BJ (cell line): ENCODE data around the gene SDK1. TPM values are rescaled to one million over a fixed set of nuclear protein-coding genes. Genes with fewer than 3 reads are reported as not detected.

Experiments
- CTCF ChIA-PET: fragments of 350-600 bp; formaldehyde crosslinking; extraction: SDS; loops from one replicate; lab custom pipeline; 2021; ENCODE audit warnings: antibody characterized with exemption, inconsistent platforms; lab: Yijun Ruan, JAX
- POLR2A ChIA-PET: fragments of 300-600 bp; sonication (Branson Sonifier 250); formaldehyde crosslinking; extraction: SDS; loops from one replicate; lab custom pipeline; 2021; ENCODE audit warnings: antibody characterized with exemption; lab: Charles Lee
- DNase-seq: peaks from one replicate; pipeline ENCODE4 v3.0.0-alpha.2; 2011; ENCODE audit warnings: low read depth
- H3K27me3 ChIP-seq: 2 replicates; pipeline ENCODE4 v1.6.0; 2011; ENCODE audit warnings: low read length; ENCODE audit not compliant: control insufficient read depth, insufficient read depth
- H3K36me3 ChIP-seq: 2 replicates; pipeline ENCODE4 v1.5.1; 2011; ENCODE audit warnings: low read length; ENCODE audit not compliant: control insufficient read depth, insufficient read depth
- H3K4me3 ChIP-seq: 2 replicates; pipeline ENCODE4 v1.5.1; 2011; ENCODE audit warnings: low read depth, mild to moderate bottlenecking, control low read depth, low read length
- polyA plus RNA-seq: library from polyadenylated mRNA; depleted of rRNA; stranded (reverse); fragments of >200 nt; gene quantifications from 2 replicates; pipeline ENCODE4 v1.2.3, GENCODE V29; 2011
- TF ChIP-seq, protein P1 (sequence below): IDR thresholded peaks from 2 replicates; pipeline ENCODE4 v1.5.1; 2011; ENCODE audit warnings: low read depth, mild to moderate bottlenecking, control low read depth, inconsistent platforms, low read length, moderate library complexity; ENCODE audit not compliant: insufficient read depth

Gene SDK1
- polyA plus RNA-seq, 1 experiment = 0.01 TPM

GRCh38 chr7:4184653-4185052 is 883.6 kb downstream of the SDK1 start:
- ChIA-PET POLR2A (no interaction called here), CTCF (no interaction called here)
- no peaks in the 10 kb centered on the region for H3K27me3 ChIP-seq
- no peak overlapping the region for H3K4me3 ChIP-seq
- DNase-seq = no peak
- TF ChIP-seq, protein P1, sequence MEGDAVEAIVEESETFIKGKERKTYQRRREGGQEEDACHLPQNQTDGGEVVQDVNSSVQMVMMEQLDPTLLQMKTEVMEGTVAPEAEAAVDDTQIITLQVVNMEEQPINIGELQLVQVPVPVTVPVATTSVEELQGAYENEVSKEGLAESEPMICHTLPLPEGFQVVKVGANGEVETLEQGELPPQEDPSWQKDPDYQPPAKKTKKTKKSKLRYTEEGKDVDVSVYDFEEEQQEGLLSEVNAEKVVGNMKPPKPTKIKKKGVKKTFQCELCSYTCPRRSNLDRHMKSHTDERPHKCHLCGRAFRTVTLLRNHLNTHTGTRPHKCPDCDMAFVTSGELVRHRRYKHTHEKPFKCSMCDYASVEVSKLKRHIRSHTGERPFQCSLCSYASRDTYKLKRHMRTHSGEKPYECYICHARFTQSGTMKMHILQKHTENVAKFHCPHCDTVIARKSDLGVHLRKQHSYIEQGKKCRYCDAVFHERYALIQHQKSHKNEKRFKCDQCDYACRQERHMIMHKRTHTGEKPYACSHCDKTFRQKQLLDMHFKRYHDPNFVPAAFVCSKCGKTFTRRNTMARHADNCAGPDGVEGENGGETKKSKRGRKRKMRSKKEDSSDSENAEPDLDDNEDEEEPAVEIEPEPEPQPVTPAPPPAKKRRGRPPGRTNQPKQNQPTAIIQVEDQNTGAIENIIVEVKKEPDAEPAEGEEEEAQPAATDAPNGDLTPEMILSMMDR = no peak
- H3K36me3 ChIP-seq = no peaks in the 10 kb centered on the region

DNA sequence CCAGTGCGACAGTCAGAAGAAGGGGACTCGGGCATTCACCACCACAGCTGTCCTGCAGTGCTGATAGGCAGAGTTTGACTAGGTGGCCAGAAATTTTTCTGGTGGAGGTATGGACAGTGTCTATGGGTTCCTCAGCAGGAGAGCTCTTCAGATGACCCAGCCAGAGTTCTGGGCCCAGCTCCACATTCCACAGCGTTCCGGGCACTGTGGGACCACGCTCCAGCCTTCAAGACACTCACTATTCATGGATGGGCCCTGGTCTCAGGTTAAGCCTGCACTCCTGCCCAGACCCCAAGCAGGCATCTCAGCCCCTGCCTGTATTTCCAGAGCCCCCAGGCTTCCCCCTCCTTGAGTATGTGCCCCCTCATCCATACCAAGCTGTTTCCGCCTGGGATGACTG is 884.1 kb downstream of the SDK1 start:
- TF ChIP-seq, protein P1 = no peak
- POLR2A ChIA-PET = no interaction called here
- CTCF ChIA-PET = no interaction called here
- DNase-seq = no peak
- Histone ChIP-seq H3K27me3 (no peaks in the 10 kb centered on the region), H3K36me3 (no peaks in the 10 kb centered on the region), H3K4me3 (no peak overlapping the region)

- ChIA-PET CTCF (no interaction called here), POLR2A (no interaction called here)
- no peak for DNase-seq
- H3K36me3 ChIP-seq = no peaks in the 10 kb centered on the region
- H3K4me3 ChIP-seq = no peak overlapping the region
- TF ChIP-seq, protein P1 = no peak
- H3K27me3 ChIP-seq = no peaks in the 10 kb centered on the region
Measured at GRCh38 chr7:4185721-4186512, 884.9 kb downstream of the SDK1 start.

GRCh38 chr7:4186513-4186780 is 885.4 kb downstream of the SDK1 start:
- H3K4me3 ChIP-seq = no peak overlapping the region
- no peaks in the 10 kb centered on the region for H3K27me3 ChIP-seq
- TF ChIP-seq, protein P1 = no peak
- CTCF ChIA-PET = no interaction called here
- no peaks in the 10 kb centered on the region for H3K36me3 ChIP-seq
- DNase-seq = no peak
- POLR2A ChIA-PET = no interaction called here

- ChIA-PET POLR2A (no interaction called here), CTCF (no interaction called here)
Measured at GRCh38 chr7:4188651-4189050, 887.6 kb downstream of the SDK1 start.

More at GRCh38 chr7:4188651-4189050, 887.6 kb downstream of the SDK1 start:
- H3K27me3 ChIP-seq = no peaks in the 10 kb centered on the region
- H3K4me3 ChIP-seq = no peak overlapping the region
- DNase-seq = no peak
- TF ChIP-seq, protein P1 = no peak
- H3K36me3 ChIP-seq = no peaks in the 10 kb centered on the region
